NCI-H2081 (cell line): ENCODE measurements around the gene MARVELD3.

Experiments
- DNase-seq, 2 experiments: peaks; one replicate each; lab custom pipeline; 2025; lab: John Stamatoyannopoulos, UW

The MARVELD3 gene

DNA sequence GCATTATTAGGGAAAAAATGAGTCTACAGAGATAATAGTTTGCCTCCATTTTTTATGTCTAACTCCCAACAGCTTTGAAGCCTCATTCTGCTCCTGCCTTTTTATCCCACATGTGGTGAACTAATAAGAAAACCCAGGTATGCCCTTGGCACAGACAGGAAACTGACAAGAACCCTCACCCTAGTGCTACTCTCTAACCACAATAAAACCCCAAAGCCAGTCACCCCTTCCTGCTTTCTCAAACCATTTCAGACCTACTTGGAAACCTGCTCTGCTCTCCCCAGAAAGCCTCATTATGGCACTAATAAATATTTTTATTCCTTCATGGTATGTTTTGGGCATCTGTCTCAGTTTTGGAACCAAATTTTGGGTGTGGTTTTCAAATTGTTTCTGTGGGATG, 3.9 kb upstream of the MARVELD3 start:
- no peak for DNase-seq

- DNase-seq = no peak
Observed at GRCh38 chr16:71623597-71623996, 2.4 kb upstream of the MARVELD3 start.

DNA sequence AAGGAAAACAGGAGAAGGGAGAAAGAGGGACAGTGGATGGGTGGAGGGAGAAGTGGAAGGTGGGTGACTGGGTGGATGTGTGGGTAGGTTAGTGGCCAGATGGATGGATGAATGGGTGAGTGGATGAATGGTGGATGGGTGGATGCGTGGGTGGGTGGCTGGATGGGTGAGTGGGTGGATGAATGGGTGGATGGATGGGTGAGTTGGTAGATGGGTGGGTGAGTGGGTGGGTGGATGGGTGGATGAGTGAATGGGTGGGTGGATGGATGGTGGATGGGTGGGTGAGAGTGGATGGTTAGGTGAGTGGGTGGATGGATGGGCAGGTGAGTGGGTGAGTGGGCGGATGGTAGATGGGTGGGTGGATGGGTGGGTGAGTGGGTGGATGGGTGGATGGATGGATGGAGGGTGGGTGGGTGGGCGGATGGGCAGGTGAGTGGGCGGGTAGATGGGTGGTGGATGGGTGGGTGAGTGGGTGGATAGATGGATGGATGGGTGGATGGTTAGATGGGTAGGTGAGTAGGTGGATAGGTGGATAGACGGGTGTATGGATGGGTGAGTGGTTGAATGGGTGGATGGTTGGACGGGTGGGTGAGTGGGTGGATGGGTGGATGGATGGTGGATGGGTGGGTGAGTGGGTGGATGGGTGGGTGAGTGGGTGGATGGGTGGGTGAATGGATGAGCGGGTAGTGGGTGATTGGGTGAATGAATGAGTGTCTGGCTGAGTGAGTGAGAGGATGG, 702 bp upstream of the MARVELD3 start:
- no peak for DNase-seq

DNA sequence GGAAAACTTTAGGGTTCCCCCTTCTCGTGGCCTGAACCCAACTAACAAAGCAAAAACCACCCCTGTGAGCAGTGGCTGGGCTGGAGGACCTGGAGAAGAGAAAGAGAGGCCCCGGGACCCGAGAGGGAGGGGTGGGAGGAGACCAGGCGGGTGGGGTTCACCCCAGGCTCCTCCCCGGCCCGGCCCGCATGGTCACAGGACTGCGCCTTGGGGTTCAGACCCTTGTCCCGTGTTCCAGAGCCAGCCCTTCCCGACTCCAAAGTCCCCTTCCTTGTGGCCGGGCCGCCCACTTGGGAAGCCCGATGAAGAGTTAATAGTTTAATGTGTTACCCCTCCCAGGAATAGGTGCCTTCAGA, 852 bp downstream of the MARVELD3 start:
- no peak for DNase-seq

GRCh38 chr16:71627731-71628181, 1.8 kb downstream of the MARVELD3 start:
- DNase-seq = no peak

- peak in 1 of 2 experiments; percentile 37 for DNase-seq
Observed at GRCh38 chr16:71628810-71629209, 2.8 kb downstream of the MARVELD3 start.

DNA sequence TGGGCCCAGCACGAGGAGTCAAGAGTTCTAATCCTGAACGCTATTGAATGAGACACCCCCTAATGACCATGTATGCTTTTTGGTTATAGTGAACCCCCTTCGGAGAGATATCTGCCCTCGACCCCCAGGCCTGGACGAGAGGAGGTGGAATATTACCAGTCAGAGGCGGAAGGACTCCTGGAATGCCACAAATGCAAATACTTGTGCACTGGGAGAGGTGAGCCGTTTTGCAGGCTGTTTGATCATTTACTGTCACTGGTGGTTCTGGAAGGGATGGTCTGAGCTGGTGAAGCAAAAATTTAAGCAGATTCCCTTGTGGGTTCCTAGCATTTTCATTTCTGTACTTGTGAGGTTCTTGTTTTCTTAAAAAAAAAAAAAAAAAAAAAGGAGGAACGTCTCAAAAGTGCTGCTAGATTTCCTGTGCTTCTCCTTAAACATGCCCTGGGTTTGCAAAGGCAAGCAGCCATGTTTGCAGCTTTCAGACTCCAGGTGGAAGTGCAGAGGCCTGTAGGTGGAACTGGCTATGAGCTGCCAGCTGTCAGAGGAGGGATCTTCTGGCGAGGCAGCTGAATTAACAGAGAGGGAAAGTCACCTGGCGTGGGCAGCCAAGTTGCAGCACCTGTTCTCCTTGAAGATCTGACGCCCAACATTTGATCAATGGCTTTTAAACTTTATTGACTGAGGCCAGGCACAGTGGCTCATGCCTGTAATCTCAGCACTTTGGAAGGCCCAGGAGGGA, 3.5 kb downstream of the MARVELD3 start:
- DNase-seq = peak; percentile 38 to 60

- DNase-seq = no peak
Observed at GRCh38 chr16:71630808-71631207, 4.8 kb downstream of the MARVELD3 start.

- DNase-seq = peak; percentile 46 to 77
Observed at GRCh38 chr16:71631776-71632175, 5.8 kb downstream of the MARVELD3 start.

DNA sequence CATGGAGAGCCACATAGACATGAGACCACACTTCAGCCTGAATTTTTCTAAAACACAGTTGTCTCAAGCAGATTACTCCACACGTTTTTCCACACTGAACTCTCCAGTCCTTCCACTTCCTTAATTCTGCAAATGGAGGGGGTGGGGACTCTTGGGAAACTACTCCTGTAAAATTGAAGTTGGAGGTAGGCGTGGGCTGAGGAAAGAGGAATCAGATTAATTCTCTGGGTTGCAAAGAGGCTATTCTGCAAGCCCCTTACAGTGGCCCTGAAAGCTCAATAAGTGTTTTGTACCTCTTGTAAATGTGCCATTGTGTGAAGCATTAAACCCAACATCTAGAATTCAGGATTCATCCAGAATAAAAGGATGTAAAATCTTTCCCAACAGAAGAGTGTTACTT, 9.6 kb downstream of the MARVELD3 start:
- no peak for DNase-seq

- no peak for DNase-seq
Observed at GRCh38 chr16:71637398-71637797, 11.4 kb downstream of the MARVELD3 start.

- DNase-seq = peak; percentile 10 to 25
Observed at GRCh38 chr16:71645450-71645849, 19.5 kb downstream of the MARVELD3 start.

DNA sequence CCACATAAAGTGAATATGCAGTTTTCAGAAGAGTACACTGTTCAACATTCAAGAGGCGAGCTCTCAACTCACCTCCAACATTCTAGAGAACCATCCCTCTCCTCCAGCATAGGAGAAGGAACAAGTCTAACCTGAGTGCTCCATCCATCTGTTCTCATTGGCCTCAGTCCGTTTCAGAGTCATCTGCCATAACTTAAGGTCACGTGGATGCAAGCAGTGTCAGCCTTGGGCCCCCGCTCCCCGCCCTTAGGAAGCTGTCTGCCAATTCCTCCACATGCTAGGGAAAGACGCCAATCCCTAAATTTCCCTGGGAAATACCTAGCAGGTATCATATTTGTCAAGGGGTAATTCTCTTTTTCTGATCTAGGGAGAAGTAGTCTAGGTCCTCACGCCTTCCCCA, 21.4 kb downstream of the MARVELD3 start:
- no peak for DNase-seq

DNA sequence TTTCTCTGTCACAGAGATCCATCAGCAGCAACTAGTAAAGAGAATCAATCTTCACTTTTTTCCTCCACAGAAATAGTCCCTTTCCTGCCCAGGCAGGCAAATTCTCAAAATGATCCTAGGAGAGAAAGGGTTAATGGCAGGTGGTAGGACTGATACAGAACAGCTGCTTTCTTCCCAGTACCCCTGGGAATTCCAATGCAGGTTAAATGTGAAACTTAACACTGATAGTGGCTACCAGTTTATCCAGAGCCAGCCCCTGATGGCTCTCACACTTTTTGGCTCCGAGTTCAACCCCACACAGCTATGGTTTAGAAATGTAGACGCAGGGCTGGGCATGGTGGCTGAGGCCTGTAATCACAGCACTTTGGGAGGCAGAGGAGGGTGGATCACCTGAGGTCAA, 22.2 kb downstream of the MARVELD3 start:
- no peak for DNase-seq

GRCh38 chr16:71648921-71649320, 22.9 kb downstream of the MARVELD3 start:
- DNase-seq = no peak

DNA sequence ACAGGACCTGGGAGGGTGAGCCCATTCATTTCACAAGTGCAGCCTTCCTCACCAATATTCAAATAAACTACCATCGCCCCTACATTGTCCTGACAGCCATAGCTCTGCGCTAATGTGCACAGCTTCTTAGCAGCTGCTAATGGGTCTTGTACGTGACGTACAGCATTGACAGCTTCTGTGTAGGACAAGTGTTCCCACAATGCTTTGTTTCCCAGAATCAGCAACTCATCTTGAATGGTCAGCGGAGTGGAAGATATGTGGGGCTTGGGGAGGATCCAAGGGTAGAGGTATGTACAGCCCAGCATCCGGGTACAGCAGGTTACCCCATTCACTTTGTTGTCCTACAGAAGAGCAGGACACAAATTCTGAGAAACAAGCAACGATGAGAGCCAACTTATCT, 23.7 kb downstream of the MARVELD3 start:
- no peak for DNase-seq

GRCh38 chr16:71658771-71659170, 32.8 kb downstream of the MARVELD3 start:
- DNase-seq = no peak

DNA sequence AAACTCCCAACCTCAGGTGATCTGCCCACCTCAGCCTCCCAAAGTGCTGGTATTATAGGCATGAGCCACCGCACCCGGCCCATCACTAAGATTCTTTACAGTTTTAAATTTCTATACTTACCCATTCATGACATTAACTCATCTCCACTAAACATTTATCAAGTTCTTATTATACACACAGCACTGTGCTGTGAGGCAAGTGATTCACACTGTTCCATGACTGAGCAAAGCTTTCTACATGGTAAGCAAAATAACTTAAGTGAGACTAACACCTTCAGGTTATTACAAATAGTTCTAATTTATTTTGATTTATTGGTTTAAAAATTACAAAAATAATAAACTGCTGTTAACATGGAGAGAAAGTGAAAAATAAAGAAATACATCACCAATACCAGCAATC, 33.5 kb downstream of the MARVELD3 start:
- DNase-seq = no peak

GRCh38 chr16:71666264-71666663, 40.3 kb downstream of the MARVELD3 start:
- DNase-seq = no peak

DNA sequence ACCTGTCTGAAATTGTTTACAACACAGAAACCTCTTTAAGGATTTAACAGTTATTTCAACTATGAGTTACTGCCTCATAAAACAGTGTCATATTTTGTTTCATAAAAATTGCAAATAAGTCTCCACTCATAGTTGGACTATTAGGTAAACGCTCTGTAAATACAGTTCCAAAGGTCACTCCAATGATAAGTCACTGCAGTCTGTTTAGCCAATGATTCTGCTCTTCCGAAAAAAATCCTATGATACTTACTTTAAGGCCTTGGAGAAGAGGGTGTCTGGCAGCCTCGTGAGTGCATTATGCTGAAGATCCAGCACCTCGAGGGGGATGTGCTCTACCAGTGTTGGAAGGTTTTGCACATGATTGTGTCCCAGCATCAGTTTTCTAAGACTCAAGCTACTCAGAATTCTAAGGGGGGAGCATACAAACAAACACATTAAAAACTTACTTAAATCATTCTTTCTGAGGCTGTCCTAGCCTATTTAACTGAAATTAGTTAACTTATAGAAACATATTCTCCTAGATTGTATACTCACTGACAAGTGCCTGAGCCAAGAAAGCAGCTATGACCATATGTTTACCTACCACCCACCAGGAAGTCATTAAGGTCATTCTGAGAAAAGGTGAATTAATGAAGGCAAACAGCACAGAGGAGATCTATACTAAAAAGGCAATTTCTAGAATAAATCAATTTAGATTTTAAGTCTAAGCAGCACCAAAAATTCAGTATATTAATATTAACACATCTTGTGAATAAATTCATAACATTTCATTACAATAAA, 41.1 kb downstream of the MARVELD3 start:
- no peak for DNase-seq

GRCh38 chr16:71669926-71670536, 44.0 kb downstream of the MARVELD3 start:
- no peak for DNase-seq

- DNase-seq = no peak
Observed at GRCh38 chr16:71670537-71670936, 44.6 kb downstream of the MARVELD3 start.
